ENCODE results near the gene CYB561D2.

DNA sequence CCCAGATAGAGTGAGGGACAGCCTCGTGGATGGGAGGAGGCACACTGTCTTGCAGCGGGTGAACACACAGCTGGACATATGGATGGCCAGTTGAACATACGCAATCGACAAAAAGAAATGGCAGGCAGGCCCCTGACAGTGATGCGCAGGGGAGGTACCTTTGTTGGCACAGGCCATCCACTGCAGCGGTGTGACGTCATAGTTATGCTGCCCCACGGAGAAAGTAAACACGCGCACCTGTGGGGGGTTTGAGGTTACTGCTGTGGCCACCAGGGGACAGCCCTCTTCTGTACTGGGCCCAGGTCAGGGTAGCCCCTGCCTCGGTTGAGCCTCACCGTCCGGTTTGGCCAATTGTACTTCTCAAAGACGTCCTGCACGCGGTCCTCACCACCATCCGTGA lies 28.1 kb downstream of the CYB561D2 start:
- no peak for TF ChIP-seq CTCF (IDR thresholded peaks at IDR 0.05)
- TF ChIP-seq POLR2A (IDR thresholded peaks at IDR 0.05): no peak

Measured in thyroid gland (tissue), 4 donors.